H1 (cell line): Measurements from ENCODE around the gene HNRNPH3. TPM values are rescaled to one million over a fixed set of nuclear protein-coding genes. Genes with fewer than 3 reads are reported as not detected.

Source experiments
- CTCF ChIA-PET: fragments of 300-600 bp; sonication (Branson Sonifier 250); formaldehyde crosslinking; loops from one replicate; lab custom pipeline; 2021; ENCODE audit not compliant: partially characterized antibody; lab: Charles Lee
- POLR2A ChIA-PET: fragments of 300-600 bp; sonication (Branson Sonifier 250); formaldehyde crosslinking; loops from one replicate; lab custom pipeline; 2021; ENCODE audit warnings: inconsistent platforms; ENCODE audit not compliant: partially characterized antibody; lab: Charles Lee
- DNase-seq, 2 experiments: peaks; one replicate each; pipeline versions ENCODE4 v3.0.0 to v3.0.0-alpha.2; 2010 to 2022; ENCODE audit warnings: low spot score in 2 of 2, low read depth in 1 of 2, mixed read lengths in 1 of 2
- FAIRE-seq: peaks from 2 replicates; lab custom pipeline; 2011; peaks lifted over from hg19 to GRCh38; lab: Jason Lieb, UNC
- H2AFZ ChIP-seq: 2 replicates; pipeline ENCODE4 v1.8.1; 2012; ENCODE audit warnings: low read length, inconsistent platforms
- H2AK5ac ChIP-seq: 2 replicates; pipeline ENCODE4 v1.6.1; 2013; ENCODE audit warnings: low read depth, low read length
- H2BK120ac ChIP-seq: replicated peaks from 2 replicates; pipeline ENCODE3; 2013; ENCODE audit warnings: low read depth, low read length, inconsistent platforms
- H2BK12ac ChIP-seq: 2 replicates; pipeline ENCODE4 v1.6.1; 2013; ENCODE audit warnings: low read depth, low read length
- H2BK15ac ChIP-seq: 2 replicates; pipeline ENCODE4 v1.6.1; 2013; ENCODE audit warnings: low read length
- H2BK20ac ChIP-seq: 2 replicates; pipeline ENCODE4 v1.6.1; 2013; ENCODE audit warnings: low read length
- H2BK5ac ChIP-seq: 2 replicates; pipeline ENCODE4 v1.6.1; 2013; ENCODE audit warnings: low read depth, low read length
- H3K14ac ChIP-seq: 2 replicates; pipeline ENCODE4 v1.6.1; 2013; ENCODE audit warnings: inconsistent platforms; ENCODE audit not compliant: insufficient read length
- H3K18ac ChIP-seq: 2 replicates; pipeline ENCODE4 v1.6.1; 2013; ENCODE audit warnings: low read length; ENCODE audit errors: extremely low read depth
- H3K23ac ChIP-seq: 2 replicates; pipeline ENCODE4 v1.6.1; 2013; ENCODE audit warnings: inconsistent platforms; ENCODE audit not compliant: insufficient read length
- H3K23me2 ChIP-seq: 2 replicates; pipeline ENCODE4 v1.6.1; 2013; ENCODE audit warnings: low read depth, low read length
- H3K27ac ChIP-seq: 2 replicates; pipeline ENCODE4 v1.6.1; 2011; ENCODE audit warnings: low read depth, low read length, inconsistent platforms
- H3K27me3 ChIP-seq, 4 experiments: replicated peaks in 1 of 4; 1 replicate in 1 of 4; 2 replicates in 3 of 4; pipeline versions ENCODE4 v1.6.1 to v1.8.1; 2011 to 2013; ENCODE audit warnings: low read length in 3 of 4, mild to moderate bottlenecking in 3 of 4, inconsistent platforms in 2 of 4, mixed read lengths in 2 of 4, moderate library complexity in 1 of 4; ENCODE audit not compliant: control insufficient read depth in 3 of 4, insufficient read depth in 3 of 4; ENCODE audit errors: extremely low read depth in 1 of 4
- H3K36me3 ChIP-seq, 4 experiments: 2 replicates each; pipeline versions ENCODE4 v1.6.1 to v1.8.1; 2011 to 2013; ENCODE audit warnings: mild to moderate bottlenecking in 4 of 4, low read length in 3 of 4, moderate library complexity in 2 of 4, control low read depth in 1 of 4, inconsistent platforms in 1 of 4; ENCODE audit not compliant: insufficient read depth in 4 of 4, control insufficient read depth in 2 of 4
- H3K4ac ChIP-seq: replicated peaks from 2 replicates; pipeline ENCODE3; 2013; ENCODE audit warnings: low read length, low read depth, mixed read lengths, inconsistent platforms; ENCODE audit not compliant: insufficient read length
- H3K4me1 ChIP-seq, 4 experiments: replicated peaks in 1 of 4; 1 replicate in 1 of 4; 2 replicates in 3 of 4; pipeline versions ENCODE4 v1.6.1 to v1.8.1; 2011 to 2013; ENCODE audit warnings: low read length in 3 of 4, inconsistent platforms in 2 of 4, mixed read lengths in 1 of 4; ENCODE audit not compliant: insufficient read depth in 4 of 4, control insufficient read depth in 3 of 4
- H3K4me2 ChIP-seq, 2 experiments: 2 replicates each; pipeline versions ENCODE4 v1.6.1 to v1.8.1; 2011 to 2013; ENCODE audit warnings: low read depth in 2 of 2, low read length in 2 of 2, control low read depth in 1 of 2, inconsistent platforms in 1 of 2, mild to moderate bottlenecking in 1 of 2; ENCODE audit not compliant: insufficient read depth in 1 of 2
- H3K4me3 ChIP-seq, 4 experiments: fragments of 200-600, 300-600 bp in 1 of 4; sonication (generic), shearing (Covaris generic), sonication (Bioruptor Twin) in 1 of 4; 2 replicates each; pipeline versions ENCODE4 v1.5.1 to v1.8.1; 2011 to 2016; ENCODE audit warnings: low read length in 4 of 4, low read depth in 3 of 4, control low read depth in 2 of 4, inconsistent platforms in 2 of 4, mild to moderate bottlenecking in 2 of 4, mixed read lengths in 1 of 4, moderate library complexity in 1 of 4; ENCODE audit not compliant: insufficient read depth in 2 of 4; ENCODE audit errors: extremely low read depth in 1 of 4
- H3K56ac ChIP-seq: replicated peaks from 2 replicates; pipeline ENCODE3; 2013; ENCODE audit warnings: low read depth, mild to moderate bottlenecking, mixed read lengths, low read length, inconsistent platforms; ENCODE audit not compliant: insufficient read length
- H3K79me1 ChIP-seq: 2 replicates; pipeline ENCODE4 v1.6.1; 2013; ENCODE audit warnings: low read depth, low read length, control low read depth
- H3K79me2 ChIP-seq, 2 experiments: 2 replicates each; pipeline versions ENCODE4 v1.6.1 to v1.8.1; 2012 to 2013; ENCODE audit warnings: low read length in 2 of 2, mild to moderate bottlenecking in 2 of 2, inconsistent platforms in 1 of 2; ENCODE audit not compliant: insufficient read depth in 2 of 2, control insufficient read depth in 1 of 2
- H3K9ac ChIP-seq, 4 experiments: replicated peaks in 1 of 4; 1 replicate in 1 of 4; 2 replicates in 3 of 4; pipeline versions ENCODE4 v1.6.1 to v1.8.1; 2011 to 2013; ENCODE audit warnings: low read depth in 3 of 4, low read length in 3 of 4, control low read depth in 2 of 4, mild to moderate bottlenecking in 2 of 4, moderate library complexity in 2 of 4, inconsistent platforms in 1 of 4; ENCODE audit errors: extremely low read depth in 1 of 4
- H3K9me3 ChIP-seq, 2 experiments: 2 replicates each; pipeline versions ENCODE4 v1.6.1 to v1.8.1; 2012 to 2013; ENCODE audit warnings: mild to moderate bottlenecking in 2 of 2, moderate library complexity in 2 of 2, control low read depth in 1 of 2, inconsistent platforms in 1 of 2, low read depth in 1 of 2, low read length in 1 of 2, mixed read lengths in 1 of 2; ENCODE audit not compliant: insufficient read depth in 2 of 2
- H4K20me1 ChIP-seq, 2 experiments: replicated peaks in 1 of 2; 2 replicates each; pipeline versions ENCODE3 to v1.8.1; 2011 to 2013; ENCODE audit warnings: inconsistent platforms in 2 of 2, low read length in 2 of 2, mild to moderate bottlenecking in 1 of 2; ENCODE audit not compliant: insufficient read depth in 2 of 2, control insufficient read depth in 1 of 2
- H4K5ac ChIP-seq: 2 replicates; pipeline ENCODE4 v1.6.1; 2013; ENCODE audit warnings: low read length, low read depth, mixed read lengths, inconsistent platforms; ENCODE audit not compliant: insufficient read length
- H4K8ac ChIP-seq: 2 replicates; pipeline ENCODE4 v1.8.0; 2013; ENCODE audit warnings: mild to moderate bottlenecking, moderate library complexity, low read length, inconsistent platforms; ENCODE audit not compliant: insufficient read depth; ENCODE audit errors: extremely low read depth
- H4K91ac ChIP-seq: replicated peaks from 2 replicates; pipeline ENCODE3; 2013; ENCODE audit warnings: low read length, mixed read lengths, inconsistent platforms; ENCODE audit not compliant: insufficient read length
- BCL11A ChIP-seq, 2 experiments: IDR thresholded peaks; one replicate each; pipeline ENCODE4 v1.6.1; 2011; ENCODE audit warnings: low read depth in 2 of 2, low read length in 2 of 2, mild to moderate bottlenecking in 2 of 2
- CHD1 ChIP-seq: IDR thresholded peaks from 2 replicates; pipeline ENCODE4 v1.6.1; 2012; ENCODE audit warnings: low read depth, low read length, improper control_type of control experiment
- EGR1 ChIP-seq: IDR thresholded peaks from 2 replicates; pipeline ENCODE4 v1.6.1; 2011; ENCODE audit warnings: low read depth, low read length, borderline replicate concordance
- EP300 ChIP-seq, 2 experiments: IDR thresholded peaks; 1 replicate in 1 of 2; 2 replicates in 1 of 2; pipeline ENCODE4 v1.6.1; 2011 to 2012; ENCODE audit warnings: low read depth in 2 of 2, low read length in 2 of 2, mild to moderate bottlenecking in 2 of 2, borderline replicate concordance in 1 of 2, inconsistent platforms in 1 of 2, moderate library complexity in 1 of 2
- HDAC2 ChIP-seq, 2 experiments: fragments of 300-600 bp in 1 of 2; sonication (generic) in 1 of 2; IDR thresholded peaks; 2 replicates each; pipeline ENCODE4 v1.6.1; 2011 to 2012; ENCODE audit warnings: low read depth in 2 of 2, low read length in 2 of 2, mild to moderate bottlenecking in 2 of 2, moderate library complexity in 2 of 2, borderline replicate concordance in 1 of 2, inconsistent platforms in 1 of 2
- NANOG ChIP-seq: IDR thresholded peaks from 2 replicates; pipeline ENCODE4 v1.6.1; 2011; ENCODE audit warnings: low read length, low read depth, mild to moderate bottlenecking, inconsistent platforms; ENCODE audit not compliant: insufficient read depth, poor library complexity, severe bottlenecking
- POLR2A ChIP-seq, 2 experiments: IDR thresholded peaks; 1 replicate in 1 of 2; 2 replicates in 1 of 2; pipeline ENCODE4 v1.6.1; 2011; ENCODE audit warnings: low read depth in 2 of 2, low read length in 2 of 2, mild to moderate bottlenecking in 2 of 2; ENCODE audit errors: control extremely low read depth in 1 of 2
- RAD21 ChIP-seq, 2 experiments: IDR thresholded peaks in 1 of 2; conservative IDR thresholded peaks in 1 of 2; 2 replicates each; pipeline ENCODE4 v1.6.1; 2011; ENCODE audit warnings: low read depth in 2 of 2, low read length in 2 of 2, improper control_type of control experiment in 1 of 2, inconsistent platforms in 1 of 2, mild to moderate bottlenecking in 1 of 2, moderate library complexity in 1 of 2
- RFX5 ChIP-seq: IDR thresholded peaks from 2 replicates; pipeline ENCODE4 v1.6.1; 2011; ENCODE audit warnings: low read depth, low read length, improper control_type of control experiment, borderline replicate concordance
- SIN3A ChIP-seq, 2 experiments: IDR thresholded peaks in 1 of 2; conservative IDR thresholded peaks in 1 of 2; 2 replicates each; pipeline ENCODE4 v1.6.1; 2011 to 2012; ENCODE audit warnings: low read length in 2 of 2, improper control_type of control experiment in 1 of 2, low read depth in 1 of 2, mild to moderate bottlenecking in 1 of 2
- TEAD4 ChIP-seq: IDR thresholded peaks from 2 replicates; pipeline ENCODE4 v1.6.1; 2012; ENCODE audit warnings: low read depth, low read length, inconsistent platforms, mixed read lengths
- USF2 ChIP-seq: IDR thresholded peaks from 2 replicates; pipeline ENCODE4 v1.6.1; 2011; ENCODE audit warnings: low read length, improper control_type of control experiment
- WGBS, 2 experiments: shearing (Covaris generic) in 1 of 2; methylation state at CpG; one replicate each; pipeline versions ENCODE4 v1.1.6 to v1.1.7; 2013 to 2015; ENCODE audit warnings: low lambda C conversion rate in 2 of 2, mixed read lengths in 2 of 2, inconsistent platforms in 1 of 2, low coverage in 1 of 2, missing lambda C conversion rate in 1 of 2; ENCODE audit not compliant: insufficient replicate concordance in 2 of 2, insufficient coverage in 1 of 2, insufficient read length in 1 of 2; ENCODE audit errors: extremely low coverage in 1 of 2, missing lambda C conversion rate in 1 of 2; 5-methylcytosine and 5-hydroxymethylcytosine counted together
- polyA plus RNA-seq, 7 experiments: library from polyadenylated mRNA; depleted of rRNA in 3 of 7; stranded (reverse) in 5 of 7; unstranded in 2 of 7; fragments of >200 nt in 5 of 7; fragments of 200-250 nt in 2 of 7; gene quantifications; 1 replicate in 5 of 7; 2 replicates in 1 of 7; 4 replicates in 1 of 7; pipeline versions ENCODE4 v1.2.1 to v1.2.3, GENCODE V29; 2011 to 2013; ENCODE audit warnings: missing spikeins in 2 of 7, mixed read lengths in 2 of 7
- total RNA-seq: library from RNA; stranded (reverse); fragmentation: NEBNext Ultra II Directional; extraction: Animal tissue kit (Norgen Biotek cat#: 25700); gene quantifications from 2 replicates; pipeline ENCODE4 v1.2.1, GENCODE V29; 2021

Gene HNRNPH3
- total and polyA plus RNA-seq, 2 of the 8 experiments (the other 6 are each of a cell fraction or from before 2014, with no cell fraction given), result 63.2 to 230 TPM

DNA sequence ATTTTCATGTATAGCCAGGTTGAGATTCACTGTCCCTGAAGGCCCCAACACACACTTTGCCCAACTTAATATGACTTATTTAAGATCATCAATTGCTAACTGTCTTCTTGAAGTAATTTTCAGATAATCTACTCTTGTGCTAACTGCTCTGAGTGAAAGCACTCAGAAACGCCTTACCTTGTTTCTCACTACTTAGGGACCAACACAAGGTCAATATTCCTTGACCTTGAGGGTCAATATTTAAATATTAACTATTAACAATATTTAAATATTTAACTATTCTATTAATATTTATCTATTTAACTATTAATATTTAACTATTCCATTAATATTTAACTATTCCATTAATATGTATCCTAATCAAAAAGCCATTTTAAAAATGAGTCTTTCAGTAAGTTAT, 26.0 kb upstream of the HNRNPH3 start:
- DNase-seq (no peak), FAIRE-seq (no peak)
- Histone ChIP-seq H3K4me3 (no peak overlapping the region), H2AK5ac (no peak overlapping the region), H3K23ac (no peak overlapping the region), H2BK5ac (no peak overlapping the region), H3K9ac (no peak overlapping the region), H3K27me3 (no peaks in the 10 kb centered on the region), H3K4me1 (peaks cover 0 to 3% (median 0%) of the 10 kb centered on the region in 4 experiments; a peak in 1 of 7 replicates), H3K4me2 (no peak overlapping the region), H2BK120ac (no peak overlapping the region), H4K8ac (no peak overlapping the region), H2AFZ (no peak overlapping the region), H3K79me2 (no peaks in the 10 kb centered on the region), H4K91ac (no peak overlapping the region), H2BK12ac (no peak overlapping the region), H3K18ac (no peak overlapping the region), H3K4ac (no peak overlapping the region), H3K56ac (no peak overlapping the region), H4K5ac (no peak overlapping the region), H2BK20ac (no peak overlapping the region), H2BK15ac (no peak overlapping the region), H3K79me1 (no peaks in the 10 kb centered on the region), H3K9me3 (no peaks in the 10 kb centered on the region), H3K27ac (no peak overlapping the region), H3K14ac (no peak overlapping the region), H3K36me3 (no peaks in the 10 kb centered on the region), H4K20me1 (no peaks in the 10 kb centered on the region), H3K23me2 (no peaks in the 10 kb centered on the region; the same call in 1 of the 2 replicates)
- ChIA-PET POLR2A (interaction anchor here (1.2 to 2.2 kb wide), 3 partner anchors 11 to 27 kb away, joined by 4 to 6 read pairs (median 4); partner anchors contain the start of genes HNRNPH3 and PBLD), CTCF (no interaction called here)
- 0% methylated on average over 1 of the region's 1 CpG; no CpG with 5 or more reads in 1 of the 2 experiments for WGBS, 2 experiments
- no peak for TF ChIP-seq HDAC2 (IDR thresholded peaks at IDR 0.05; ENCODE audit: borderline replicate concordance in 1 of 2, low read depth in 2 of 2, low read length in 2 of 2)
- TF ChIP-seq NANOG, result no peak
- TF ChIP-seq EGR1, result no peak
- no peak for TF ChIP-seq SIN3A (conservative IDR thresholded peaks at IDR 0.05 in 1 of 2, IDR thresholded peaks at IDR 0.05 in 1 of 2; ENCODE audit: low read depth in 1 of 2, low read length in 2 of 2)
- TF ChIP-seq TEAD4, result no peak
- TF ChIP-seq POLR2A (IDR thresholded peaks at IDR 0.05; ENCODE audit: control extremely low read depth in 1 of 2, low read depth in 2 of 2, low read length in 2 of 2), result no peak
- TF ChIP-seq EP300 (IDR thresholded peaks at IDR 0.05; ENCODE audit: borderline replicate concordance in 1 of 2, low read depth in 2 of 2, low read length in 2 of 2), result no peak
- TF ChIP-seq USF2, result no peak
- TF ChIP-seq RFX5, result no peak
- no peak for TF ChIP-seq BCL11A (IDR thresholded peaks at IDR 0.05; ENCODE audit: low read depth in 2 of 2, low read length in 2 of 2)
- TF ChIP-seq RAD21 (IDR thresholded peaks at IDR 0.05 in 1 of 2, conservative IDR thresholded peaks at IDR 0.05 in 1 of 2; ENCODE audit: low read depth in 2 of 2, low read length in 2 of 2), result no peak
- TF ChIP-seq CHD1, result no peak
